Mesendoderm (in vitro differentiated cells): Measurements from ENCODE around the gene ALOX5AP.

Experiments
- DNase-seq: peaks from one replicate; pipeline ENCODE4 v3.0.0; 2013
- H2AK5ac ChIP-seq: 2 replicates; pipeline ENCODE4 v1.6.1; 2013; ENCODE audit warnings: low read length, inconsistent platforms
- H2BK120ac ChIP-seq: 2 replicates; pipeline ENCODE4 v1.6.1; 2013; ENCODE audit warnings: low read depth, mild to moderate bottlenecking, low read length, moderate library complexity, mixed read lengths
- H2BK15ac ChIP-seq: replicated peaks from 2 replicates; pipeline ENCODE4 v1.6.1; 2013; ENCODE audit warnings: low read depth, mild to moderate bottlenecking, moderate library complexity
- H2BK5ac ChIP-seq: 2 replicates; pipeline ENCODE4 v1.6.1; 2013; ENCODE audit warnings: low read length, inconsistent platforms
- H3K18ac ChIP-seq: 2 replicates; pipeline ENCODE4 v1.6.1; 2013; ENCODE audit warnings: mild to moderate bottlenecking, low read length, mixed read lengths
- H3K23ac ChIP-seq: one replicate; pipeline ENCODE4 v1.6.1; 2013; ENCODE audit warnings: low read length
- H3K27ac ChIP-seq: 2 replicates; pipeline ENCODE4 v1.5.1; 2013; ENCODE audit warnings: low read depth, mild to moderate bottlenecking, inconsistent platforms, low read length, moderate library complexity
- H3K27me3 ChIP-seq: 2 replicates; pipeline ENCODE4 v1.6.1; 2013; ENCODE audit warnings: low read length, control low read depth, mild to moderate bottlenecking, inconsistent platforms; ENCODE audit not compliant: insufficient read depth, poor library complexity
- H3K36me3 ChIP-seq: 2 replicates; pipeline ENCODE4 v1.6.1; 2013; ENCODE audit warnings: low read length, inconsistent platforms; ENCODE audit not compliant: control insufficient read depth, insufficient read depth
- H3K4ac ChIP-seq: one replicate; pipeline ENCODE4 v1.6.1; 2013; ENCODE audit warnings: low read depth, mild to moderate bottlenecking, low read length, moderate library complexity
- H3K4me1 ChIP-seq: 2 replicates; pipeline ENCODE4 v1.6.1; 2013; ENCODE audit warnings: low read depth, low read length, inconsistent platforms; ENCODE audit not compliant: control insufficient read depth
- H3K4me2 ChIP-seq: 2 replicates; pipeline ENCODE4 v1.6.1; 2013; ENCODE audit warnings: low read length
- H3K4me3 ChIP-seq: 2 replicates; pipeline ENCODE4 v1.5.1; 2013; ENCODE audit warnings: mild to moderate bottlenecking, low read length
- H3K56ac ChIP-seq: one replicate; pipeline ENCODE4 v1.6.1; 2013; ENCODE audit warnings: low read length
- H3K79me1 ChIP-seq: 2 replicates; pipeline ENCODE4 v1.6.1; 2013; ENCODE audit warnings: low read length, inconsistent platforms
- H3K79me2 ChIP-seq: 2 replicates; pipeline ENCODE4 v1.6.1; 2013; ENCODE audit warnings: mild to moderate bottlenecking, low read length; ENCODE audit not compliant: control insufficient read depth, insufficient read depth
- H3K9ac ChIP-seq: 2 replicates; pipeline ENCODE4 v1.6.1; 2013; ENCODE audit warnings: low read length, inconsistent platforms
- H4K5ac ChIP-seq: one replicate; pipeline ENCODE4 v1.6.1; 2013; ENCODE audit warnings: low read length
- H4K8ac ChIP-seq: one replicate; pipeline ENCODE4 v1.6.1; 2013; ENCODE audit warnings: low read depth, mild to moderate bottlenecking, control low read depth, low read length, moderate library complexity
- WGBS: extraction: QIAGEN DNeasy Blood & Tissue Kit; methylation state at CpG from one replicate; pipeline ENCODE4 v1.1.7; 2013; ENCODE audit warnings: low lambda C conversion rate, missing lambda C conversion rate; ENCODE audit not compliant: insufficient coverage; ENCODE audit errors: extremely low coverage; 5-methylcytosine and 5-hydroxymethylcytosine counted together

ALOX5AP gene

DNA sequence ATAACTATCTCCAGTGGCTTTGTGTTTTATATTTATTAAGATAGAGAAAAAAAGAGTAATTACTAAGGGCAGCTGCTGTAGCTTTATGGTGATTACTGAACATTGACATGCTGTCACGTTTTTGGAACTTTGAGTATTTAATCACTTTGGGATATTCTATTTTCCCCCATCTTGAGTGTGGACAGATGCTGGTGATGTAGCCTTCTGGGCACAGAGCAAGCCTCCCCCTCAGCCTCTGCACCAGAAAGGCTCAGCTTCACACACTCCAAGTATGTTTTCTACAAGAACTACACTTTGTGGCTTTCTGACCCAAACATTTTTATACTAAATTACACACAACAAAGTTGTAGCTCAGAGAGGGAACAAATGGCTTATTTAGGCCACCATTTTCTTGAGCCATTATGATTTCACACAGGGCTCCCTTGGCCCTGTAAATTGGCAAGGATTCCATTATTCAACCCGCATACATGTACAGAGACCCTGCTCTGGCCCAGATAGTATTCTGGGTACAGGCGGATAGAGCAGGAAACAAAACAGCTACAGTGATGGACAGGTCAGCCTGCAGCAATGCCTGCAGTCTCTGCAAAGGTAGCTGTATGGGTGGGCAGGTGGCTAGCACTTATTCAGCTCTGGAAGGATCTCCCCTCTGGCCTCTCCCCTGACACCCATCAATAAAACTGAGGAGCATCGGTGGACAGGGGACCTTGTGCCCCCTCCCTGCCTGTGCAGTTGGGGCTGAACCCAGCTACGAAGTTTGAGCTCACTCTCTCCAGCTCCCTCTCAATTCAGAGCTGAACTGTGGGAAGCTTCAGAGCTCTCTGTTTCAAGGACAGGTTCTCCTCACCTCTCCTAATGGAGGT is 1.3 kb downstream of the ALOX5AP start:
- WGBS = no CpG with 5 or more reads among the region's 5 CpGs
- Histone ChIP-seq H3K79me2 (no peaks in the 10 kb centered on the region), H2AK5ac (no peak overlapping the region), H3K27me3 (no peaks in the 10 kb centered on the region), H3K4me1 (peaks cover 4% of the 10 kb centered on the region), H4K8ac (no peak overlapping the region), H3K36me3 (no peaks in the 10 kb centered on the region), H2BK5ac (no peak overlapping the region), H3K56ac (no peak overlapping the region), H2BK15ac (no peak overlapping the region), H3K79me1 (no peaks in the 10 kb centered on the region), H3K4me3 (no peak overlapping the region), H3K23ac (no peak overlapping the region), H3K18ac (no peak overlapping the region), H2BK120ac (no peak overlapping the region), H3K4ac (no peak overlapping the region), H3K9ac (no peak overlapping the region), H4K5ac (no peak overlapping the region), H3K4me2 (no peak overlapping the region), H3K27ac (no peak overlapping the region)
- DNase-seq = no peak

DNA sequence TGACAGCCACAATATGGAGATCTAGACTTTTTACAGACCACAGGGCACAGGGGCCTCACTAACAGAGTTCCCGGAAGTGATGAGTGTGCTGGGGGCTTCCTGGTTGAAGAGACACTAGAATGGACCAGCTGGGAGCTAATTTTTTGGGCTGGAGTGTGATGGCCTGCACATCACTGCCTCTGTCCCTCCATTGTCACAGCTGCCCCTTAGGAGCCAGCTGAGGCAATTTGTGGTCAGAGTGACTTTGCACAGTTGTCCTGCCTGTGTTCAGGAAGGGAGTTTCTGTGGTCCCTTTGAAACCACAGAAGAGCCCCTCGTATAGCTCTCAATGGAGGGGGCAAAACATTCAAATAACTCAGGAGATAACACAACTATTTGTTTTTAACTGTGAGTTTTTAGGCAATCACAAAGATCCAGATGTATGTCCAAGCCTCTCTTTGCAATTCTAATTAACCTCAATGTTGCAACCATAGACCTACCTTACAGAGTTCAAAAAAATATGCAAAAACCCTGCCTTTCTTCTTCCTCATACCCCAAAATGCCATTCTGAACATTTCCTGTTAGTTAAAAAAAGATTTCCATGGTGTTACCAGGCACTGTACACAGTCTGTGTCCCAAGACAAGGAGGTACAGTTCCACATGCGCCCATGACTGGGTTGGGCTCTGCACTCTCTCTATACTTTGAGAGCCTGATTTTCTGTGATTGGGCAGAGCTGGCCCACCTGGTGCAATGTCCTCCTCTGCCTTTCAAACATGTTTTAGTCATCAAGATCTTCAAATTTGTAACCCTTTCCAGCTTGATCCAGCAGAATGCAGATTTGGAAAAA is 2.4 kb downstream of the ALOX5AP start:
- no peak overlapping the region for H3K27ac ChIP-seq
- no peak overlapping the region for H4K8ac ChIP-seq
- no peak overlapping the region for H3K56ac ChIP-seq
- H2BK5ac ChIP-seq = no peak overlapping the region
- H3K23ac ChIP-seq = no peak overlapping the region
- no peak overlapping the region for H3K4ac ChIP-seq
- no peak overlapping the region for H4K5ac ChIP-seq
- H3K79me2 ChIP-seq = no peaks in the 10 kb centered on the region
- H2BK120ac ChIP-seq = no peak overlapping the region
- H3K18ac ChIP-seq = no peak overlapping the region
- no CpG with 5 or more reads among the region's 3 CpGs for WGBS
- H3K27me3 ChIP-seq = no peaks in the 10 kb centered on the region
- H3K79me1 ChIP-seq = no peaks in the 10 kb centered on the region
- no peak overlapping the region for H2AK5ac ChIP-seq
- H3K36me3 ChIP-seq = no peaks in the 10 kb centered on the region
- H3K9ac ChIP-seq = no peak overlapping the region
- H2BK15ac ChIP-seq = no peak overlapping the region
- H3K4me2 ChIP-seq = no peak overlapping the region
- peaks cover 4% of the 10 kb centered on the region for H3K4me1 ChIP-seq
- DNase-seq = no peak
- no peak overlapping the region for H3K4me3 ChIP-seq

DNA sequence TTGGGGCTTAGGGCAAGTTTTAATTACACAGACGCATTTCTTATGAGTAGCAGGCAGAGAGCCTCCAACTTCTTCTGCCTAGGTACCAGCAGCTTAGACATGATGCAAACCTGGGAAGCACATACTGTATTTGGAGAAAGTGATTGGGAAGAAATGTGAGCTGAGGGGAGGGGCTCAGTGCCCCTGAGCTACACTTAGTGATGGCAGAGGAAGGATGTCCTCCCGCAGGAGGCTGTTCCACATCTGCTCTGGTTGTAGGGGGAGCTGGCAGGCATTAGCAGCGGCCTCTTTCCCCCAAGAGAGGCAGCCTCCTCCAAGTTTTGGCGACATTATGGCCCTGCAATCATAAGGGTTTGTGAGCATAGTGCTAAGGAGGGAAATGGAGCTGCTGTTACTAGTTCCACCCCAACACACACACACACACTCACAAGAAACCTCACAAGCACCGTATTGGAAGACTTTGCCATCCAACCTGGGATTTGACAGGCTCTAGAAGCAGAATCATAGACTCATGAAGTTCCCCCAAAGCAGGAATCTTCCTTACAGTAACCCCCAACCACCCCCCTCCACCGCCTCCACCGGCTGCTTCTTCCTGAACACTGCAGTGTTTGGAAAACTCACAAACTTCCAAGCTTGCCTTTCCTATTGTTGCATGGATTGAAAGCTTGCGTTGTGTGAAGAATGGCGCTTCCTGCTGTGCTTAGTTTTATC is 3.3 kb downstream of the ALOX5AP start:
- H3K36me3 ChIP-seq = no peaks in the 10 kb centered on the region
- H3K27ac ChIP-seq = no peak overlapping the region
- H3K9ac ChIP-seq = no peak overlapping the region
- H2BK15ac ChIP-seq = no peak overlapping the region
- no peak overlapping the region for H4K5ac ChIP-seq
- no peak overlapping the region for H3K4ac ChIP-seq
- no peak for DNase-seq
- no peak overlapping the region for H2BK120ac ChIP-seq
- no peaks in the 10 kb centered on the region for H3K27me3 ChIP-seq
- H3K79me2 ChIP-seq = no peaks in the 10 kb centered on the region
- H2BK5ac ChIP-seq = no peak overlapping the region
- H3K56ac ChIP-seq = peak overlapping the region; percentile 38
- H3K4me2 ChIP-seq = no peak overlapping the region
- no peak overlapping the region for H3K4me3 ChIP-seq
- WGBS = no CpG with 5 or more reads among the region's 9 CpGs
- no peak overlapping the region for H3K18ac ChIP-seq
- no peaks in the 10 kb centered on the region for H3K79me1 ChIP-seq
- no peak overlapping the region for H2AK5ac ChIP-seq
- peaks cover 4% of the 10 kb centered on the region for H3K4me1 ChIP-seq
- H4K8ac ChIP-seq = no peak overlapping the region
- no peak overlapping the region for H3K23ac ChIP-seq

DNA sequence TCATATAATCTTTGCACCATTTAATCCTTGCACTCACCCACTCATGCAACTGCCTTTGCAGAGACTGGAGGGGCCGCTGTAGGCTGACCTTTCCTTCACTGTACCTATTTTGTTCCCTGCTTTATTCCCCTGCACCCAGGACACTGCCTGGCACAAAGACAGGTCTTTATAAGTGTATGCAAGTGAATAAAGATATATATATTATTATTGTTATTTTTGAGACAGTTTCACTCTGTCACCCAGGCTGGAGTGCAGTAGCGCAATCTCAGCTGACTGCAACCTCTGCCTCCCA is 3.8 kb downstream of the ALOX5AP start:
- Histone ChIP-seq H2BK15ac (no peak overlapping the region), H3K27me3 (no peaks in the 10 kb centered on the region), H3K4me3 (no peak overlapping the region), H3K9ac (no peak overlapping the region), H3K23ac (no peak overlapping the region), H3K56ac (no peak overlapping the region), H3K79me1 (no peaks in the 10 kb centered on the region), H3K4me2 (no peak overlapping the region), H4K8ac (no peak overlapping the region), H2AK5ac (no peak overlapping the region), H3K36me3 (no peaks in the 10 kb centered on the region), H2BK120ac (no peak overlapping the region), H4K5ac (no peak overlapping the region), H2BK5ac (no peak overlapping the region), H3K4ac (no peak overlapping the region), H3K18ac (no peak overlapping the region), H3K27ac (no peak overlapping the region), H3K4me1 (peaks cover 4% of the 10 kb centered on the region), H3K79me2 (no peaks in the 10 kb centered on the region)
- no peak for DNase-seq
- no CpG with 5 or more reads among the region's 2 CpGs for WGBS

DNA sequence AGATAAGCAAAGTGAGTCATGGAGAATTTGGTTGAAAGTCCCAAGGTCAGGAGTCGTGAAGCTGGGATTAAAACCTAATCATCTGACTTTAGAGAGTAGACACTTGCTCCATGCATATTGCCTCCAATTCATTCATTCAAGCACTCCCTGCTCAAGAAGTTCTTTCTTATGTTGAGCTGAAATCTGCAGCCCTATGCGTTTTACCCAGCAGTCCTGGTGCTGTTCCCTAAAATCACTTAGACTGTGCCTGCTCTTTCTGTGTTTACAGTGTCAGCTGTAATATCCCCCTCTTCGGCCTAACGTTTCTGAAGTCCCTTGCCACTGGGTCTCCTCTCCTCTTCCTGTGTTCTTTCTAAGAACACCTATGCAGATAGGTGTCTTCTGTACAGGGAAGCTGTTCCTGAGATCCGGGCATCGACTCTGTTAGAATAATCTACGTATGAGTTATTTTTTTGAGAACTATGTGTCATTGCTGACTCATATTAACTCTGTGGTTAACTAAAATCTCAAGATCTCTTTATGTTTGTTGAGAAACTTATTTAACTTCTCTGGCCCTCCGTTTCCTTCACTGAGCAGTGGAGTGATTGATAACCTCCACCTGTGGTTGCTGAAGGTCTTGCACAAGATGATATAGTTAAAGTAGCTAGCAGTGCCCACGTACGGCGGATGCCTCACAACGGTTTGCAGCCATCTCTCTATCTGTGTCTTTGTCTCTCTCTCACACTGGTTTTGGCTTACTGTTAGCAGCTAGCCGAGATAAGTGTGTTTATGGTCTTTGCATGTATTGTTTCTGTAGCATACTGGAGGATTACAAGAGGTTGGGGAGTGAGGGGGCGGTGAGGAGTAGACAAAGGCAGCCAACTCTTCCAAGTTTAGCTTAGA is 4.7 kb downstream of the ALOX5AP start:
- no peak overlapping the region for H3K4me2 ChIP-seq
- H2BK5ac ChIP-seq = peak overlapping the region; percentile 37
- peaks cover 4% of the 10 kb centered on the region for H3K4me1 ChIP-seq
- peak; percentile 83 for DNase-seq
- H3K36me3 ChIP-seq = no peaks in the 10 kb centered on the region
- H3K23ac ChIP-seq = no peak overlapping the region
- H3K9ac ChIP-seq = no peak overlapping the region
- H2AK5ac ChIP-seq = no peak overlapping the region
- peak overlapping the region; percentile 19 for H3K27ac ChIP-seq
- peak overlapping the region; percentile 46 for H3K18ac ChIP-seq
- no peaks in the 10 kb centered on the region for H3K27me3 ChIP-seq
- H3K4me3 ChIP-seq = no peak overlapping the region
- no peak overlapping the region for H2BK120ac ChIP-seq
- H4K5ac ChIP-seq = no peak overlapping the region
- H3K79me1 ChIP-seq = no peaks in the 10 kb centered on the region
- H4K8ac ChIP-seq = no peak overlapping the region
- no peak overlapping the region for H2BK15ac ChIP-seq
- no peaks in the 10 kb centered on the region for H3K79me2 ChIP-seq
- H3K56ac ChIP-seq = no peak overlapping the region
- H3K4ac ChIP-seq = no peak overlapping the region
- no CpG with 5 or more reads among the region's 14 CpGs for WGBS
